Fibroblast of mammary gland (primary cell): ENCODE data around the gene CDCA7.

ENCODE experiments used
- DNase-seq: peaks from one replicate; pipeline ENCODE4 v3.0.0-alpha.2; 2010; ENCODE audit warnings: low read depth
- H3K4me3 ChIP-seq: 2 replicates; pipeline ENCODE4 v1.5.1; 2011; ENCODE audit warnings: low read depth, mild to moderate bottlenecking, low read length, moderate library complexity; ENCODE audit not compliant: control insufficient read depth
- TF ChIP-seq, protein P1 (sequence below): conservative IDR thresholded peaks from 2 replicates; pipeline ENCODE4 v1.5.1; 2011; ENCODE audit warnings: low read depth, low read length, inconsistent platforms; ENCODE audit not compliant: control insufficient read depth, insufficient read depth

CDCA7 gene

DNA sequence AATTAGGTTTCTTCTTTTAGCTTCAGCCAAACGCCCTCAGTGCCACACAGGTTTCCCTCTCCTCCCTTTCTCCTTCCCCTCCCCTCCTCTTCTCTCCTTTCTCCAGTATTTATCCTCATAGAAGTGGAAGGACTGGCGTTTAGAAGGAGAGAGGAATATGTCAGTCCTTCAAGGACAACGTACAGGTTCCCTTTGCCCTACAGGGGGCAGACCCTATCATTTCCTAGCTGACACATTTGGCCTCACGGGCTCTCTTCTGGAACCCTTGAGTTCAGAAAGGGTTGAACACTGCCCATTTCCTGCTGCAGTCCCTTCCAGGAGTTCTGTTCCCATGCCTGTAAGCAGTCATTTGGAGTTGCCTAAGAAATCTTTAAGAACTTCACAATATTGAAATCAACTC lies 46.1 kb downstream of the CDCA7 start:
- peak; percentile 16 for DNase-seq
- H3K4me3 ChIP-seq = no peak overlapping the region
- TF ChIP-seq, protein P1, sequence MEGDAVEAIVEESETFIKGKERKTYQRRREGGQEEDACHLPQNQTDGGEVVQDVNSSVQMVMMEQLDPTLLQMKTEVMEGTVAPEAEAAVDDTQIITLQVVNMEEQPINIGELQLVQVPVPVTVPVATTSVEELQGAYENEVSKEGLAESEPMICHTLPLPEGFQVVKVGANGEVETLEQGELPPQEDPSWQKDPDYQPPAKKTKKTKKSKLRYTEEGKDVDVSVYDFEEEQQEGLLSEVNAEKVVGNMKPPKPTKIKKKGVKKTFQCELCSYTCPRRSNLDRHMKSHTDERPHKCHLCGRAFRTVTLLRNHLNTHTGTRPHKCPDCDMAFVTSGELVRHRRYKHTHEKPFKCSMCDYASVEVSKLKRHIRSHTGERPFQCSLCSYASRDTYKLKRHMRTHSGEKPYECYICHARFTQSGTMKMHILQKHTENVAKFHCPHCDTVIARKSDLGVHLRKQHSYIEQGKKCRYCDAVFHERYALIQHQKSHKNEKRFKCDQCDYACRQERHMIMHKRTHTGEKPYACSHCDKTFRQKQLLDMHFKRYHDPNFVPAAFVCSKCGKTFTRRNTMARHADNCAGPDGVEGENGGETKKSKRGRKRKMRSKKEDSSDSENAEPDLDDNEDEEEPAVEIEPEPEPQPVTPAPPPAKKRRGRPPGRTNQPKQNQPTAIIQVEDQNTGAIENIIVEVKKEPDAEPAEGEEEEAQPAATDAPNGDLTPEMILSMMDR = peak; percentile 42

DNA sequence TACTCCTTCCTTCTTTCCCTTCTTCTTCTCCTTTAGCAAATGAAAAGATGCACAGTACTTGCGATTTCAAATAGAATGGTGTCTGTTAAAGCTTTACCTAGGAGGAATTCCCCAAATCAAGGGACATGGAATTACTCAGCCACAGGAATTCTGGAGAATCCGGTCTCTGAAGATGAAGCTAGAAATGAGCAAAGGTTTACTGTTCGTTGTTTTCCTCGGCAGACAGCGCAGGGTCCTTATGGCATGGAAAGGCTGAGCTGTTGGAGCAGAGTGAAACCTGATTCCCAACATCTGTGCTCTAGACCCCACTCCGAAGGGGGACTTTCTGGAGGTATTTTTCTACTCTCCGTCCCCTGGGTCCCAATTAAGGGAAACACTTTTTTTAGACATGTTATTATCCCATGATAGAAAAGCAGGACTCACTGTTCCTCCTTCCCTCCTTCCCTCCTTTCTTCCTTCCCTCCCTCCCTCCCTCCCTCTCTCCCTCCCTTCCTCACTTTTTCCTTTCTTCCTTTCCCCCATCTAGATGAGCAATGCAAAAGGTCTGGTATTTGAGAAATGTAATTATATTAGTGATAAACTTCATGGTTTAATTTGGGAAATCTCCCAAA lies 47.1 kb downstream of the CDCA7 start:
- no peak overlapping the region for H3K4me3 ChIP-seq
- peak; percentile 2 for DNase-seq
- TF ChIP-seq, protein P1 = no peak

DNA sequence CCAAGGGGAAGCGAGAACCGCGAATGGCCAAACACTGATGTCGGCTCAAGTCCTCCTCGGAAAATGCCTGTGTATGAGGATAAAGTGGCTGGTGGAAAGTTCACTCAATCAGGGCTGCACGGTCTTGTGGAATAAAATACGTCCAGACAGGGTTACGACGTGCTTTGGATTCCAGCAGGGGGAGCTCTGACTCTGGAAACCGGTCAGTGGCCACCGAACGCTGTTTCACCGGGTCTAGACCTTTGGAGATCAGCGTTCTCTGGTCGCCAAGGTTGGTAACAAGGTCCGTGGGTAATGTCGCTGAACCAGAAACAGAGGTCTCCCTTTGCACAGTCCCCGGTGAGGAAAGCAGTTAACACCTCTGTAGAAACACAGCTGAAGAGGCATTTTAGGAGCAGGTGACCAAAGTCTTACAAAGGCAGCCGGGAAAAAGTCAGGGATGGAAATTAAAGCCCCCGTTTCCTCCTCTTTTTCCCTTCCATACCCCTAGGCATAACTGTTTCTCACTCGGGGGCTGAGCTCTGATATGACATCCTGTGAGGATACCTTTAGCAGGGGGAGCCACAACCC lies 47.8 kb downstream of the CDCA7 start:
- no peak overlapping the region for H3K4me3 ChIP-seq
- TF ChIP-seq, protein P1 = peak; percentile 94
- DNase-seq = peak; percentile 82

DNA sequence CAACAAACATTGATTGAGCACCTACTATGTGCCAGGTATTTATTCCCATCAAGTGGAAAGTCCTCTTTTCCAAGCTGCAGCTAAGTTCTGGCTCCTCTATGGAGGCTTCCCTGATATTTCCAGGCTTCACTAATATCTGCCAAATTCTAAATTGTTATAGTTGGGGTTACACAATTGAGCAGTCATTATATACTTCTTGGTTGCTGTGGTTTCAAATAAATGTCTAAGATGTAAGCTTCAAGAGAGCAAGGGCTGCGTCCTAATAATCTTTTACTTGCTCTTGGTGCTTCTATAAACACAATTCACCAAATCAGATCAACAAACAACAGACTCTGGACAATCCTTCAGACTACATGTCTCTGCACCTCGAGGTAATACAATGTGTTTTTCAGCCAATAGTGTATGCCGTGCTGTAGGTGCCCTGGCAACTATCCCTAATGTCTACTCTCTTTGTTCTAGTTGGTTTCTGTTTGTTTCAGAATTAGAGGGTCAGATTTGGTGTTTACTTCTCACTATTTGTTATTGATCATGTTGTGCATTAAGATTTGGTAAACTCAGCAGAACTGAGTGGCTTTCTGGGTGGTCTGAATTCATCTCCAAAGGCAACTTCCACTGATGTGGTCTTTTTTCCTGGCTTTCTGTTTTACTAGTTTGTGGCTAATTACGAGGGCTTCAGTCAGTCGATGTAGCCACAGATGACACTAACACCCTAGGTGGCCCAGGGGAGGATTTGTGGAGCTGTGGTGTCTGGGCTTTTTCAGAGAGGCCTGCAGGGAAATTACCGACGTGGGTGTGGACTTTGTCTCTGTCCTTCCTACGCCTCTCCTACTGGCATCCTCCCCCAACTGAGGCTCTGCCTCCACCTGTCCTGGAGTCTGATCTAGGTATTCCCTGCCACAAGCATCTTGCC lies 50.4 kb downstream of the CDCA7 start:
- no peak for DNase-seq
- no peak overlapping the region for H3K4me3 ChIP-seq
- TF ChIP-seq, protein P1 = no peak

DNA sequence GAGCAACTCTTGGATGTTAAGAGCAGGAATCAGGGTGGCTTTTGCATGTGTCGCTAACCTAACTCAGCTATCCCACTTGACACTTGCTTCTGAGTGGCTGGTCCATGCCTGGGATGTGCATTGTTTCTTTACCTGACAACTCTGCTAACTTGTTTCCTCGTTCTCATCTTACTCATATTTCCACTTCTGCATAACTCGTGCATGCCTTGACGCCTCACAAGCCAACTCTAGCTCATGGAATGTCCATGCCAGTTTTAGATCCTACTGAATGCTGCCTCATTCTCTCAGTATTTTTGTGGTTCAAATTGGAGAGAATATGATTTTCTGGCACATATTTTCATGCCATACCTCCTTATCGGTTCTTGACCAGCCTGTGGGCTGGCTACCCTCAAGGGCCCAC lies 52.5 kb downstream of the CDCA7 start:
- TF ChIP-seq, protein P1 = no peak
- no peak overlapping the region for H3K4me3 ChIP-seq
- DNase-seq = no peak

DNA sequence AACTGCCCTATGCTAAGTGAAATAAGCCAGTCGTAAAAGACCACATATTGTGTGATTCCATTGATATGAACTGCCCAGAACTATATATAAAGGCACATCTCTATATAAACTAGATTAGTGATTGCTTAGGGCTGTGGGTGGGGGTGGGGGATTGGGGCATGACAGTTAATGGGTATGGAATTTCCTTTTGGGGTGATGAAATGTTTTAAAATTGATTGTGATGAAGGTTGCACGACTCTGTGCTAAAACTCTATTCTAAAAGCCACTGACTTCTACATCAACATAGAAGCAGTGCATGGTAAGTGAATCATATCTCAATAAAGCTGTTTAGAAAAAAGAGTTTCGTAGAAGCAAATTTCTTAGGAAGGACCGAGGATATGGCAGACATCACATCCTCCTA lies 53.0 kb downstream of the CDCA7 start:
- TF ChIP-seq, protein P1 = no peak
- no peak for DNase-seq
- no peak overlapping the region for H3K4me3 ChIP-seq
